Gastroesophageal sphincter (tissue), 4 donors: ENCODE measurements around the gene CPVL. TPM values are rescaled to one million over a fixed set of nuclear protein-coding genes. Genes with fewer than 3 reads are reported as not detected.

Source experiments
- ATAC-seq: fragments of 150-250 bp; one replicate; pipeline ENCODE4 v1.9.1; 2016; ENCODE audit warnings: mild to moderate bottlenecking, moderate library complexity
- H3K27ac ChIP-seq, 4 donors: fragments of 200-600 bp; sonication (generic) in 3 of 4; 1 replicate in 3 of 4; 2 replicates in 1 of 4; pipeline ENCODE4 v1.5.1; 2016 to 2019
- H3K27me3 ChIP-seq: fragments of 200-600 bp; sonication (generic); one replicate; pipeline ENCODE4 v1.5.1; 2019
- H3K36me3 ChIP-seq, 2 donors: fragments of 200-600 bp; sonication (generic); one replicate each; pipeline ENCODE4 v1.5.1; 2019; ENCODE audit warnings: control low read depth in 1 of 2
- H3K4me1 ChIP-seq, 3 donors: fragments of 200-600 bp; sonication (generic); 1 replicate in 2 of 3; 2 replicates in 1 of 3; pipeline ENCODE4 v1.5.1; 2016 to 2019; ENCODE audit warnings: control low read depth in 2 of 3
- H3K4me3 ChIP-seq, 2 donors: fragments of 200-600 bp; sonication (generic); one replicate each; pipeline ENCODE4 v1.5.1; 2019; ENCODE audit warnings: mild to moderate bottlenecking in 1 of 2, moderate library complexity in 1 of 2
- H3K9me3 ChIP-seq, 3 donors: fragments of 200-600 bp; sonication (generic); one replicate each; pipeline ENCODE4 v1.5.1; 2017 to 2019; ENCODE audit warnings: control low read depth in 2 of 3
- EP300 ChIP-seq: sonication (generic); formaldehyde crosslinking; IDR thresholded peaks from one replicate; pipeline ENCODE4 v1.6.1; 2017; ENCODE audit warnings: antibody characterized with exemption, mild to moderate bottlenecking
- POLR2A ChIP-seq, 2 donors: fragments of 450-650 bp; IDR thresholded peaks; one replicate each; pipeline ENCODE4 v1.6.1; 2017; ENCODE audit warnings: antibody characterized with exemption in 2 of 2, mild to moderate bottlenecking in 2 of 2, moderate library complexity in 1 of 2
- POLR2AphosphoS5 ChIP-seq: sonication (generic); formaldehyde crosslinking; IDR thresholded peaks from one replicate; pipeline ENCODE4 v1.6.1; 2017; ENCODE audit warnings: antibody characterized with exemption
- WGBS, 2 donors: methylation state at CpG; one replicate each; pipeline ENCODE4 v1.1.5; 2018; ENCODE audit warnings: low coverage in 1 of 2; 5-methylcytosine and 5-hydroxymethylcytosine counted together
- total RNA-seq, 4 donors: library from RNA; depleted of rRNA; stranded (reverse); fragments of >200 nt; gene quantifications; one replicate each; pipeline ENCODE4 v1.1.0, GENCODE V29; 2016
- TF ChIP-seq, protein P1 (sequence below), 4 experiments: fragments of 200-600 bp in 2 of 4; fragments of 450-650 bp in 2 of 4; sonication (generic) in 1 of 4; IDR thresholded peaks; one replicate each; pipeline ENCODE4 v1.5.1; 2017 to 2019; ENCODE audit warnings: antibody characterized with exemption in 4 of 4, mild to moderate bottlenecking in 2 of 4, moderate library complexity in 2 of 4

Gene CPVL
- total RNA-seq, 4 donors from 2014 or later: 4.8 to 24.6 (median 15.1) TPM

DNA sequence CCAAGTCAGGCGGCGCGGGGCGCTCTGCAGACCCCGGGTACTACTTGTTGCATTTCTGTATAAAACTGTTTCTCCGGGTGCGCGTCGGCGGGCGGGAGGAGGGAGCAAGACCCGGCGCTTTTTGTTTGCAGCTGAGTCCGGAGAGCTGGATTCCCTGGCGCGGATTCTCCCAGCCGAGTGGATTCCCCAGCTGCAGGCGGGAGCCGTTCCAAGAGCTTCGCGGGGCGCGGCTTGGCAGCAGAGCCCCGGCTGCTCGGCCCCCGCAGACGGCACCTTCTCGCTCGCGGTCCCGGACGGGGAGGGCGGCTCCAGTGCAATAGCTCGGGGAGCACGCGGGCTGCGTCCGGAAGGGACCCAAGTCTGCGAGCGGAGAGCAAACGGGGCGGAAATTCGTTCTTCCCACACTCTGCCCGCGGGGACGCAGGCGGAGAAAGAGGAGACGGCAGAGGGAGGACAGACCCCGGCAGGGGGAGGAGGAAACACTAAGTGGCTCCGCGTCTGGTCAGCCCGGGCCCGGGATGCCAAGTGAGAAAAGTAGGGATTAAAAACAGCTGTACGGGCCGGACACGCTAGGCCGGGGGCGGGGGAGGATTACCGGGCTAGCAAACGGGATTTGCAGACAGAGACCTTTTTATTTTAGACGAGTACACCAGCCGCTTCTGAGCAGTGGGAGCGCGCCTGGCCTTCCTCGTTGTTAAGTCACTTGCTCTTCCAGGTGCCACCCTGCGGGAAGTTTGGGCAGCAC is 187.9 kb downstream of the CPVL start, which contains the start of gene TRIL:
Gene TRIL (minus strand): TSS at position 96 of the 745 bp plus-strand sequence. CDS start 284 bp downstream, outside the sequence.
- no peaks in the 10 kb centered on the region for H3K36me3 ChIP-seq
- H3K4me3 ChIP-seq: peak within 1 kb of the TSS; percentile 26 to 58
- no peaks in the 10 kb centered on the region for H3K9me3 ChIP-seq
- WGBS, 2 donors: 13 to 19% methylated on average over 18 of the region's 66 CpGs
- no peak for TF ChIP-seq POLR2AphosphoS5
- TF ChIP-seq POLR2A (IDR thresholded peaks at IDR 0.05): no peak
- TF ChIP-seq, protein P1, sequence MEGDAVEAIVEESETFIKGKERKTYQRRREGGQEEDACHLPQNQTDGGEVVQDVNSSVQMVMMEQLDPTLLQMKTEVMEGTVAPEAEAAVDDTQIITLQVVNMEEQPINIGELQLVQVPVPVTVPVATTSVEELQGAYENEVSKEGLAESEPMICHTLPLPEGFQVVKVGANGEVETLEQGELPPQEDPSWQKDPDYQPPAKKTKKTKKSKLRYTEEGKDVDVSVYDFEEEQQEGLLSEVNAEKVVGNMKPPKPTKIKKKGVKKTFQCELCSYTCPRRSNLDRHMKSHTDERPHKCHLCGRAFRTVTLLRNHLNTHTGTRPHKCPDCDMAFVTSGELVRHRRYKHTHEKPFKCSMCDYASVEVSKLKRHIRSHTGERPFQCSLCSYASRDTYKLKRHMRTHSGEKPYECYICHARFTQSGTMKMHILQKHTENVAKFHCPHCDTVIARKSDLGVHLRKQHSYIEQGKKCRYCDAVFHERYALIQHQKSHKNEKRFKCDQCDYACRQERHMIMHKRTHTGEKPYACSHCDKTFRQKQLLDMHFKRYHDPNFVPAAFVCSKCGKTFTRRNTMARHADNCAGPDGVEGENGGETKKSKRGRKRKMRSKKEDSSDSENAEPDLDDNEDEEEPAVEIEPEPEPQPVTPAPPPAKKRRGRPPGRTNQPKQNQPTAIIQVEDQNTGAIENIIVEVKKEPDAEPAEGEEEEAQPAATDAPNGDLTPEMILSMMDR (IDR thresholded peaks at IDR 0.05): no peak
- TF ChIP-seq EP300: no peak
- H3K27ac ChIP-seq: peak within 1 kb of the TSS in 3 of 4 donors; percentile 70 to 72 (median 70)
- ATAC-seq: peak; percentile 62
- H3K4me1 ChIP-seq: peaks cover 0 to 48% (median 27%) of the 10 kb centered on the region in 3 donors
- H3K27me3 ChIP-seq: peaks cover 52% of the 10 kb centered on the region

DNA sequence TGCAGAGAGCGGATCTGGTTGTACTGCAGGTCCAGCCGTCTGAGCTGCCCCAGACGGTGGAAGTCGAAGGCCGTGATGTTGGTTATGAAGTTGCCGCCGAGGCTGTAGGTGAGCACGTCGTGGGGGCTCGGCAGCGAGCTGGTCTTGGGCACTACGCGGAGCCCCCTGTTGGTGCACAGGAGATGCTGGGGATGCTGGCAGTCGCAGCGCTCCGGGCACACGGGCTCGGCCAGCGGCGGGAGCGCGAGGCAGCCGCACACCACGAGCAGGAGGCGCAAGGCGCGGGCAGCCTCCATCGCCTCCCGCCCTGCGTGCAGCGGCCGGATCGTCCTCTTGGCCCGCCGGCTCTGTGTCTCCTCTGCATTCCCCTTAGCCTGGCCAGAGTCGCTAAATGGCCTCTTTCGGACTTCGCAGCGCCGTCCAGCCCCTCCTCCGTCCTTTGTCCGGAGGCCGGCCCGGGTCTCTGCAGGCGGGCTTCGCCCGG is 188.5 kb downstream of the CPVL start:
- no peaks in the 10 kb centered on the region for H3K36me3 ChIP-seq
- TF ChIP-seq EP300 (no peak), POLR2A (IDR thresholded peaks at IDR 0.05) (no peak), POLR2AphosphoS5 (no peak)
- TF ChIP-seq, protein P1 (IDR thresholded peaks at IDR 0.05): no peak
- peak; percentile 16 for ATAC-seq
- no CpG with 5 or more reads among the region's 47 CpGs for WGBS, 2 donors
- peak overlapping the region in 3 of 4 donors; percentile 70 to 72 (median 70) for H3K27ac ChIP-seq
- H3K9me3 ChIP-seq: no peaks in the 10 kb centered on the region
- H3K4me3 ChIP-seq: peak overlapping the region; percentile 26 to 58
- H3K4me1 ChIP-seq: peaks cover 0 to 51% (median 27%) of the 10 kb centered on the region in 3 donors
- H3K27me3 ChIP-seq: peaks cover 57% of the 10 kb centered on the region

DNA sequence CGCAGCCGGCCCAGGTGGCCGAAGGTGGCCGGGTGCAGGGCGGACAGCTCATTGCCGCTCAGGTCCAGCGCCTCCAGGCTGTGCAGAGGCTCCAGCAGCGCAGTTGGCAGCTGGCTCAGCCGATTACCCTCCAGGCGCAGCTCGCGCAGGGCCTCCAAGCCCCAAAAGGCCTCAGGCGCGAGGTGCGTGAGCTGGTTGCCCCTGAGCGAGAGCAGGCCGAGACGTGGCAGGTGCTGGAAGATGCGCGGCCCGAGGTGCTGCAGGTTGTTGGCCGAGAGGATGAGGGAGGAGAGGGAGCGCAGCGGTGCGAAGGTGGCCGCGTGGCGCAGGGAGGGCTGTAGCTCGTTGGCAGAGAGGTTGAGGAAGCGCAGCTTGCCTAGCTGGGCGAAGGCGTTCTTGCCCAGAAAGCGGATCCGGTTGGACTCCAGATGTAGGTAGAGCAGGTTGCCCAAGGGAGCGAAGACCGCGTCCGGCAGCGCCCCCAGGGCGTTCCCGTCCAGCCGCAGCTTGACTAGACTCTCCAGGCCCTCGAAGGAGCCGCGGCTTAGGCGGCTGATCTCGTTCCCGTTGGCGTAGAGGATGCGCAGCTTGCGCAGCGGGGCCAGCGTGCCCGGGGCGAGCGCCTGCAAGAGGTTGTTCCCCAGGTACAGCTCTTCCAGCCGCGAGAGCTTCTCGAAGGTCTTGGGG is 189.1 kb downstream of the CPVL start:
- peak overlapping the region; percentile 11 to 58 for H3K4me3 ChIP-seq
- H3K4me1 ChIP-seq: peaks cover 0 to 51% (median 27%) of the 10 kb centered on the region in 3 donors
- WGBS, 2 donors: 5% methylated on average over 12 of the region's 59 CpGs; no CpG with 5 or more reads in 1 of the 2 donors
- peak overlapping the region in 3 of 4 donors; percentile 70 to 72 (median 70) for H3K27ac ChIP-seq
- TF ChIP-seq, protein P1 (IDR thresholded peaks at IDR 0.05): no peak
- TF ChIP-seq EP300 (no peak), POLR2A (IDR thresholded peaks at IDR 0.05) (no peak), POLR2AphosphoS5 (no peak)
- no peaks in the 10 kb centered on the region for H3K36me3 ChIP-seq
- peak; percentile 23 for ATAC-seq
- H3K9me3 ChIP-seq: no peaks in the 10 kb centered on the region
- peaks cover 63% of the 10 kb centered on the region for H3K27me3 ChIP-seq

DNA sequence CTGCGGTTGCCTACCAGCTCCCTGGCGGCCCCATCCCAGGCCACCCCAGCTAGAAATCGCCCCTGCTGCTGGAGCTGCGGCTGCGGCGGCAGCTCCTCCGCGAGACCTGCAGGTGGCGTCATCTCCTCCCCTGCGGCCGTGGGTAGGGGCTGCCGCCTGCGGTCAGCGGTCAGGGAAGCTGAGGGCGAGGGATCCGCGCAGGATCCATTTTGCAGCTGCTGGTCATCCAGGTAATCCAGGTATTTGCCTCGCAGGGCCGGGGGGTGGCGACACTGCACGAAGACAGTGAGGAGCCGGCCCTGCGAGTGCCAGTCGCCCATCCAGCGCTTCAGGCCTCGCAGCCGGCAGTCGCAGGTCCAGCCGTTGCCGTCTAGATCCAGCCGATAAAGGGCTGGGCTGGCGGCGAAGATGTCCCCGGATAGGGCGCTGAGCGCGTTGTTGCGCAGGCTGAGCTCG is 189.7 kb downstream of the CPVL start:
- ATAC-seq: peak; percentile 65
- no peaks in the 10 kb centered on the region for H3K9me3 ChIP-seq
- no peaks in the 10 kb centered on the region for H3K36me3 ChIP-seq
- H3K4me3 ChIP-seq: peak overlapping the region; percentile 11 to 58
- peaks cover 66% of the 10 kb centered on the region for H3K27me3 ChIP-seq
- peak overlapping the region in 3 of 4 donors; percentile 70 to 72 (median 70) for H3K27ac ChIP-seq
- peaks cover 0 to 51% (median 27%) of the 10 kb centered on the region in 3 donors for H3K4me1 ChIP-seq
- TF ChIP-seq POLR2AphosphoS5 (no peak), POLR2A (IDR thresholded peaks at IDR 0.05) (no peak)
- TF ChIP-seq, protein P1 (IDR thresholded peaks at IDR 0.05): peak in 3 of 4 experiments; percentile 36 to 55 (median 49)
- WGBS, 2 donors: no CpG with 5 or more reads among the region's 39 CpGs
